ENCODE results near the gene LONRF3.

DNA sequence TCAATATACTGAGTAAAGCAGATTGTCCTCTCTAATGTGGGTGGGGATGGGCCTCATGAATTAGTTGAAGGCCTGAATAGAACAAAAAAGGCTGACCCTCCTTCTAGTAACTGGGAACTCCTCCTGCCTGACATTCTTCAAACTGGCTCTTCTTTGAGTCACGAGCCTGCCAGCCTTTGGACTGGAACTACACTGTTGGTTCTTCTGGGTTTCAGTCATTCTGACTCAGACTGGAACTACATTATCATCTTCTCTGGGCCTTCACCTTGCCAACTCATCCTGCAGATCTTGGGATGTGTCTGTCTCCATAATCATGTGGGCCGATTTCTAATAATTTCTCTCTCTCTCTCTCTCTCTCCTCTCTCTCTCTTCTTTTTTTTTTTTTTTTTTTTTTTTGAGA lies 71.5 kb downstream of the LONRF3 start:
- TF ChIP-seq, protein P1, sequence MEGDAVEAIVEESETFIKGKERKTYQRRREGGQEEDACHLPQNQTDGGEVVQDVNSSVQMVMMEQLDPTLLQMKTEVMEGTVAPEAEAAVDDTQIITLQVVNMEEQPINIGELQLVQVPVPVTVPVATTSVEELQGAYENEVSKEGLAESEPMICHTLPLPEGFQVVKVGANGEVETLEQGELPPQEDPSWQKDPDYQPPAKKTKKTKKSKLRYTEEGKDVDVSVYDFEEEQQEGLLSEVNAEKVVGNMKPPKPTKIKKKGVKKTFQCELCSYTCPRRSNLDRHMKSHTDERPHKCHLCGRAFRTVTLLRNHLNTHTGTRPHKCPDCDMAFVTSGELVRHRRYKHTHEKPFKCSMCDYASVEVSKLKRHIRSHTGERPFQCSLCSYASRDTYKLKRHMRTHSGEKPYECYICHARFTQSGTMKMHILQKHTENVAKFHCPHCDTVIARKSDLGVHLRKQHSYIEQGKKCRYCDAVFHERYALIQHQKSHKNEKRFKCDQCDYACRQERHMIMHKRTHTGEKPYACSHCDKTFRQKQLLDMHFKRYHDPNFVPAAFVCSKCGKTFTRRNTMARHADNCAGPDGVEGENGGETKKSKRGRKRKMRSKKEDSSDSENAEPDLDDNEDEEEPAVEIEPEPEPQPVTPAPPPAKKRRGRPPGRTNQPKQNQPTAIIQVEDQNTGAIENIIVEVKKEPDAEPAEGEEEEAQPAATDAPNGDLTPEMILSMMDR (IDR thresholded peaks at IDR 0.05), result no peak
- TF ChIP-seq POLR2A (IDR thresholded peaks at IDR 0.05), result no peak
